HK-2 (cell line): ENCODE results near the gene ZNF512B.

Source experiments
- DNase-seq: peaks from one replicate; pipeline ENCODE4 v3.0.0-alpha.2; 2018; ENCODE audit not compliant: unreplicated experiment

Gene ZNF512B

DNA sequence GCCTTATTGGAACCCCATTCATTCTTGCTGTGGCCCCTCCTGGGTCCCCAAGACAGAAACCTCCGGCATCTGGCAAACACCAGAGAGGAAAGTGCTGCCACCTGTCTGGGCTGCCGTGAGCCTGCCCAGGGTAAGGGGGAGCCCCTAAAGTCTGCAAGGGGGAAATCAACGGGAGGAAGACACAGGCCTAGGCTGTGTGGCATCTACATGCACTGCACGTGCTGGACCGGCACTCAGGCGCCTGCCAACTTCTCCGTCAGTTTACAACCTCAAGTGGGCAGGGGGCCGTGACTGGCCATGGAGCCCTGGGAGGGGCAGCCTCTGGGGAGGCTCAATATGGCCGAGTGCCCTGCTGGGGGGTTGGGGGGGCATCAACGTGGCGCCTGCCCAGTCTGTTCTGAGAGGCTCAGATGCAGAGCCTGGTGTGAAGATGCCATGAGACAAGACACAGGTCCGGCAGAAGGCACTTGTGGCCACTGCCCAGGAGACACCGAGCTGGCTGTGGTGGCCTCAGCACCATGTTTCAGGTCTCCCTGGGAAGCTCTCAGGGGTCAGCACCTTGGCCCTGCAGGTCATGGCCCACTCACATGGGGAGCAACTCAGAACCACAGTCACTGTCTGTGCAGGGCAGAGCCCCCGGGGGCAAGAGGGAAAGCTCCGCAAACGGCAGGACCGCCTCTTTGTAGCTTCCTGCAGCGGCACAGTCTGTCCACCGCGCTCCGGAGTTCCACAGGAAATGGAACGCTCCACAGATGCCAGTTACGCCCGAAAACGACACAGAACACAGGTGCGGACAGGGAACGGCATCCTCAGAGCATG is 21.9 kb downstream of the ZNF512B start:
- no peak for DNase-seq

DNA sequence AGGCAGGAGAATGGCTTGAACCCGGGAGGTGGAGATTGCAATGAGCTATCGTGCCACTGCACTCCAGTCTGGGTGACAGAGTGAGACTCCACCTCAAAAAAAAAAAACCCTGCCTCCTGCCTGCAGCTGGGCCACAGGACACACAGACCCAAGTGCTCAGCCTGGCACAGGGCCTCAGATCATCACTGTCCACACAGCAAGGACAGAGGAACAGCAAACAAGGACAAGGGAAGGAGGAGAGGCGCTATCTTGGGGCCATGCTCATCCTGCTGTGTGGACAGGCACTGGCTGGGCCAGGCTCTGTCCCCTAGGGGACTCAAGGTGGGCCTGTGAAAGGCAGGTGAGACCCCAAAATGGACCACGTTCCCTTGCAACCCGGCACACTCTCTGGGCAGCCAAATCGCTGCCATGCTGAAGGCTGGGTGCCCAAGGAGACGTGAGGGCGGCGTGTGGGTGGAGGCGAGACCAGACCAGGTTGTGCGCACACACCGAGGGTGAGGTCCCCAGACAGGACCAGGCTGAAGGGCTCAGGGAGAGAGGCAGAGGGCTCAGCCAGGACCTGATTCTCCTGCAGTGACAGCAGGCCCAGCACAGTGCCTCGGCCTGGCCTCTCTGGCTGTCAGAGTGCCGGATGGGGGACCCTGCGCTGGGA is 22.6 kb downstream of the ZNF512B start:
- DNase-seq, result no peak

DNA sequence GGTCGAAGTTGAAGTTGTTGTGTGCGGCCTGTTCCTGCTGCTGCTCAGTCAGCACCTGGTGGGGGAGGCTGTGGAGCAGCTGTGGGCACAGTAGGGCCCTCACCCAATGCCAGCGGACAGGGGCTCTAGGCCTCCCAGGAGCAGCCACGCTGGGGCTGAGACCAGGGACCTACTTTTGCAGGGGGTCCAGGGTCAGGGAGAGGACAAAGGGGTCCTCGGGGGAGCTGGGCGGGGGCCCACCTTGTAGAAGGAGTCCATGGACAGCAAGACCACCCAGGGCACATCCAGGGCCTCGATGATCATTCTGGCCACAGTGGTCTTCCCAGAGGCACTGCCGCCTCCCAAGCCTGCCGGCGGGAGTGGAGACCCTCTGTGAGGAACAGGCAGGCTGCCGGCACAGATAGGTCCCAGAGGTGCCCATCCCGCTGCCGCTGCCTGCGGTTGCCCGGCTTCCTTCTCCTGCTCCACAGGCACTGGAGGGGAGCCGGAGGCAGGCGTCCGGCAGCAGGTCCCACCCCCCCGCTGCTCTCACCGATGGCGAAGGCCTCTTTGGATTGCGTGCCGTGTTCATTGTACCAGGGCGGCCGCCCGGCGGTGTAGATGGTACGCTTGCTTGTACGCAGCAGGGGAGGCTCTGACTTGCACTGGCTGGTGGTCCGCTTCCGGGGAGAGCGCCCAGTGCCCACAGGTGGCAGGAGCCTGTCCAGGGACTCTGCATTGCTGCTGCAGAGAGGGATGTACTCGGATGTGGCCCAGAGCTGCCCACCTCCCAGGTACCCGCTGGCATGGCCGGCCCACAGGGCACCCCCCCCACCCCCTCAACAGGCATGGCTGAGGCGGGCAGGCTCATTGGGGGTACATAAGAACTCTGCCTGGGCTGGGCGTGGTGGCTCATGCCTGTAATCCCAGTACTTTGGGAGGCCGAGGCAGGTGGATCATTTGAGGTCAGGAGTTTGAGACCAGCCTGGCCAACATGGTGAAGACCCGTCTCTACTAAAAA is 23.5 kb downstream of the ZNF512B start:
- DNase-seq, result no peak

DNA sequence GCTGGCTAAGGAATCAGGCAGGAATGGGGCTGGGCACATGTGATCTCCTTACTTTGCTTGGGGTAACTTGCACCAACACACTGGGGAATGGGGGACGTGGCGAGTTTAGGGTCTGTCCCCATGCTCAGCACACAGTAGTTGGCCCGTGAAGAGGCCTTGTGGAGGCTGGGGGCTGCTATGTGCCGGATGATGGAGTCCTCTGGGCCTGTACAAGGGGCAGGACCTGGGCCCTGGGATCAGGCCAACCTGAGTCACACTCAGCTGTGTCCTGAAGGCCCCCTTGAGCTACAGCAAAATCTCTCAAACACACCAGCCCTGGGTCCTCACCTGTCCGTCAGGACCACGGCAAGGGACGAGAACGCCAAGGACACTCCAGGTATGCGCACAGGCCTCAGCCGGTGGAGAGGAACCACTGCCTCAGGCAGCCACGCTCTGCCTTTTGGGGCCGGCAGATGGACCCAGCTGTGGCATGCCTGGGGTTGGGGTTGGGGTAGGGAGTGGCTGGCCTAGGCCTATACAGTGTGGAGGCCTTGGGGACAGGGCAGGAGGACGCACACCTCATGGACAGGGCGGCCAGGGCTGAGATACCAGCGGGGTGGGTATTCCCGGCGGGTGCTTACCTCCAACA is 24.6 kb downstream of the ZNF512B start:
- no peak for DNase-seq

DNA sequence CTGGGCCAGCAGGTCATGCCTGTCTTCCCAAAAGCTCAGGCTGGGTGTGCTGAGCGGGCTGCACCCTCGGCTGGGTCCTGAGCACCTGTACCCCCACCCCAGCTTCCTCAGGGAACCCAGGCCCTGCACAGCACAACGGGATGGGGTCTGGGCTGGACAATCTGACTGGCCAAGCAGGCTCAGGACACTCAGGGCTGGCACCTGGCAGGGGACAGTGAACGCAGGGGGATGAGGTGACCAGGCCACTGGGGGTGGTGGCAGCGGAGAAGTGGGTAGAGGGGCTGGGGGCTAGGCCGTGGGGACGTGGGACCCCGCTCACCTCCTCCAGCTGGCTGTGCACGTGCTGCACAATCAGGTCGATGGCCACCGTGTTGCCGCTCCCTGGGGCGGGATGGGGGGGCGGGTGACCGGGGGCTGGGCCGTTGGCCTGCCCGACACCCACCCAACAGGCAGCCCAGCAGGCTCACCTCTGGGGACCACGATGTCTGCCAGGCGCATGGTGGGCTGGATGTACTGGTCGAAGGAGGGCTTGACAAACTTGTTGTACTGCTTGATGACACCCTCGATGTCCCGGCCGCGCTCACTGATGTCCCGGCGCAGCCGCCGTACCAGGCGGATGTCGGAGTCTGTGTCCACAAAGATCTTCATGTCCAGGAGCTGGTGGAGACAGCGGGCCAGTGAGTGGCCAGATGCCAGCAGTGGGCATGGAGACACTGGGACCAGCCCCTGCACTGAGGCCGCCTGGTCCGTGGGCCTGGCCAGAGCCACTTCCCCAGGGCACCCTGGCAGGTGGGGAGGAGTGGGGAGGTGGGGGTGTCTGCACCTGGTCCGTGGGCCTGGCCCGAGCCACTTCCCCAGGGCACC is 25.4 kb downstream of the ZNF512B start:
- no peak for DNase-seq

DNA sequence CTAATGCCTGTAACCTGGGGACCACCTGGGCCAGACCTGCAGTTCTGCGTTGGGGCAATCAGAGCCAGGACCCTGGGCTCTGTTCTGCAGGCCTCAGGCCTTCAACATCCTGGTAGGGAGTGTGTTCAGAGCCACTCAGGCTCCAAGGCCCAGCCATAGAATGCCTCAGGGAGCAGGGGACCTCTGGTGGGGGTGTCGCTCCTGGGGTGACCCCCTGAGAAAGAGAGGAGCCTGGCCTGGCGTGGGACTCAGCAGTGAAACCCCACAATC is 26.0 kb downstream of the ZNF512B start:
- no peak for DNase-seq

DNA sequence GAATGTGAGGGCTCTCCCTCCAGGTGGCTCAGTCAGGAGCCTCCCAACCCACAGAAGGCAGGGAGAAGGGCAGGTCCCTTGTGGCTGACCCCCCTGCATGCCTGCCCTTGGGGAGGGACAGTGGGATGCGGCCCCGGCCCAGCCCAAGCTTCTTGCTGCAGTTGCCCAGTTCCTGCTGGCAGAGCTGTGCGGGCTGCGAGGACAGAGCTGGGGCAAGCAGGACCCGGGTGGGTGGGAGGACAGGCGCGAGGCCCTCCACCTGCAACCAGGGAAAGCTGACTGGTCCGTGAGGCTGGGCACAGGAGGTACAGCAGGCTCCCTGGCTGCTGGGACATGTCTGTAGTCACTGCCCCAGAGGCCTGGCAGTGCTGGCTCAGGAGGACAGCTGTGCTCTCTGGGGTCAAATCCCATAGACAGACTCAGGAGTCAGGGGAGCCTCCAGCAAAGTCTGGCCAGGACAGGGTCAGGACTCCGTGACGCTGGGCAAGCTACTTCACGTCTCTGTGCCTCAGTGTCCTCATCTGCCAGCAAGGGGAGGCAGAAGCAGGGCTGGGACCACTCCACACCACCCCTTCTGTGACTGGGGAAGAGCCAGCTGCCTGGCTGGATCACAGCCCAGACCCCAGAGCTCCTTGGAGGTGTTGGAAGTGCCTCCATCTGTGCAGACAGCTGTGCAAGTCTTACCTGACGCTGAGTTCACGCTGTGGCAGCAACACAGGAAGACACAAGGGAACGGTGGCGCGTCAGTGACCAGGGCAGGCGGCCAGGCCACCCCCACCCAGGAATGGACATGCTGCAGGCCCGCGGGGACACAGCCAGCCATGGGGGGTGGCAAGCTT is 26.5 kb downstream of the ZNF512B start:
- DNase-seq, result no peak

DNA sequence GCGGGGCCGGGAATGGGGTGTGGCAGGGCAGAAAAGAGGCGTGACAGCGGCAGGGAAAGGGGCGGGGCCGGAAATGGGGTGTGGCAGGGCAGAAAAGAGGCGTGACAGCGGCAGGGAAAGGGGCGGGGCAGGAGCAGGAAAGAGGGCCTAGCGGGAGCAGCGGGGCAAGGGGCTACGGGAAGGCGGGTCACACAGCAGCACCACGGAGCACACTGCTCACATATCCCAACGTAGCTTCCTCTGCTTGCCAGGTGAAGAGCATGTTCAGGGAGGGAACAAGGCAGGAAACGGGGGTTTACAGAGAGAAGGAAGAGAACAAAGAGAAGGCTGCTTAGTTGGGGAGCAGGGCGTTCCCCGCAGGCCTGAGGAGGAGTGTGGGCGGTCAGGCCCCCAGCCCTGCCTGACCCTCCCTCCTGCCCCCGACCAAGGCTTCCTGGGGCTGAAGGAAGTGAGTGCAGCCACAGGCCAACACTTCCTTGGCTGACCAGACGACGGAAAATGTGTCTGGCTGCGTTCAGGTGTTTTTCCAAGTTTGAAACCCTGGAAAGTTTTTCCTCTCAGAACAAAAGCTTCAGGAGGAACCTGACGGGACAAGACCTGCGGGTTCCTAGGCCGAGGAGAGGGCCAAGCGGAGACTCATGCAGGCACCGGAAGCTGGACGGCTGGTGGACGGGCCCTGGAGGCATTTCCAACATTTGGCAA is 27.3 kb downstream of the ZNF512B start:
- no peak for DNase-seq

DNA sequence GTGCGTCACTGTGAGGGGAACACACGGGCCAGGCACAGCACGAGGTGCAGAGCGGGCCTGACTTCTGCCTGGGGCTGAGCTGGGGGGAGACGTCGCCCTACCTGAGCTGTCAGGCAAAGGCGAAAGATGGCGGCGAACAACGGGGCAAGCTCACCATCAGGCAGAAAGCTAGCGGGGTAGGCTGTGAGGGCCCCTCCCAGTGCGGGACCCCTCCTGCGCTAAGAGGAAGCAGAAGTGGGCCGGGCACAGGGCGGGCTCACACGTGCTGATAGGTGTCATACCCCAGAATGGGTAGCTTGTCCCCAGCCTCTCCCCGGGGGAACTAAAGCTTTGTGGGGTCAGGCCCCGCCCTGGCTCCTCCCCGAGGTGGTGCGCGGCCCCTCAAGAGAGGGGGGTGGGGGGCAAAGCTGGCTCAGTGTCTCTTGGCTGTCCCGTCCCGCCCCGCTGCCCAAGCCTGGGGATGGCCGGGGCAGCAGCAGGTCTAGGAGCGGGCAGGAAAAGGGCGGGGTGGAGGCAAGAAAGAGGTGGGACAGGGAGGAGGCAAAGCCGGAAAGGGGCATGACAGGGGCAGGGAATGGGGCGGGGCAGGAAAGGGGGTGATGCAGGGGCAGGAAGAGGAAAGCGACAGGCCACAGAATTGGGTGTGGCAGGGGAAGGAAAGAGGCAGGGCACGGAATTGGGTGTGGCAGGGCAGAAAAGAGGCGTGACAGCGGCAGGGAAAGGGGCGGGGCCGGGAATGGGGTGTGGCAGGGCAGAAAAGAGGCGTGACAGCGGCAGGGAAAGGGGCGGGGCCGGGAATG is 28.2 kb downstream of the ZNF512B start:
- DNase-seq, result no peak

DNA sequence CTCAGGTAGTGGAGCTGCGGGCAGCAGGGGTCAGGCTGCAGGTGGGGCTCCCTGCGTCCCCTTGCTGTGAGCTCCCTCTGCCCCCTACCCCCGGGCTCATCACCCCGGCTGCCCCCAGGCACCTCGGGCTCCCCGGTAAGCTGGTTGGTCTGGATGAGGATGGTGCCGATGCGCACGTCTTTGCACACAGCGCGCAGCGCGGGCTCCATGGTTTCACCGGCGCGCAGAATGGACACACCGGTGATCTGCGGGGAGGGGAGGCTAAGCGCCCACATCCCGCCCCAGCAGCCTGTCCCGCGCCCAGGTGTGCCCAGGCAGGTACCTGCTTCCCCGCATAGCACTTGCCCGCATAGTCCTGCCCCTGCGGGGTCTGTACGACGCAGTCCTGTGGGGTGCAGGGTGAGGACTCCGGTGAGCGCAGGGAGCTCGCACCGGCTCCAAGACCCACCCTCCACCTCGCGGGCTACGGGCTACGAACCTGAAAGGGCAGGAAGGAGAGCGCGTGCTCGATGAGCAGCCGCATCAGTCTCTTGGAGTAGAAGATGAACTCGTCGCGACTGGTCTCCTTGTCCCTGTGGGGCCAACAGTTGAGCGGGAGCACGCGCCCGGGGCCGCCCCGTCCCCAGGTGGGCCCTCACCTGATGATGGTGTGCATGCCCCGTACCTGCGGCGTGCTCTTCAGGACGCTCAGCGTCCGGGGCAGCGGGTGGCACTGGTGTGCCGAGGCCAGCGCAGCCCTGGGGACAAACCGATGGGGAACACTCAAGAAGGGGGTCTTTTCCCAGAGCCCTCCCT is 29.1 kb downstream of the ZNF512B start:
- DNase-seq, result no peak

DNA sequence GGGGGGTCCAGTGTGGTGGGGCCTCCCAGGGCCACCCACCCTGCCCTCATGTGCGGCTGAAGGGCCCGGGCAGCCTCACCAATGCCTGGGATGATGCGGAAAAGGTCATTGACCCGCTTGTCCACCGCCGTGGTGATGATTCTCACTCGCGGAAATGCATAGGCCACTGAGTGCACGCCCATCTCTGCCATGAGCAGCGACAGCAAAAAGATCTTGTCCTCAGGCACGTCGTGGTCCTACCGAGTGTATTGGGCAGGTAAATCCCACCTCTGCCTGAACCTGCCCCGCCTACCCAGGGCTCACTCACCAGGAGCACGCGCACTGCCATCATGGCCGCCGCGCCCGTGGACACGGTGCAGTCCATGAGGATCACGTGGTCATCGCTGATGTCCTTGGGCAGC is 29.7 kb downstream of the ZNF512B start:
- no peak for DNase-seq

DNA sequence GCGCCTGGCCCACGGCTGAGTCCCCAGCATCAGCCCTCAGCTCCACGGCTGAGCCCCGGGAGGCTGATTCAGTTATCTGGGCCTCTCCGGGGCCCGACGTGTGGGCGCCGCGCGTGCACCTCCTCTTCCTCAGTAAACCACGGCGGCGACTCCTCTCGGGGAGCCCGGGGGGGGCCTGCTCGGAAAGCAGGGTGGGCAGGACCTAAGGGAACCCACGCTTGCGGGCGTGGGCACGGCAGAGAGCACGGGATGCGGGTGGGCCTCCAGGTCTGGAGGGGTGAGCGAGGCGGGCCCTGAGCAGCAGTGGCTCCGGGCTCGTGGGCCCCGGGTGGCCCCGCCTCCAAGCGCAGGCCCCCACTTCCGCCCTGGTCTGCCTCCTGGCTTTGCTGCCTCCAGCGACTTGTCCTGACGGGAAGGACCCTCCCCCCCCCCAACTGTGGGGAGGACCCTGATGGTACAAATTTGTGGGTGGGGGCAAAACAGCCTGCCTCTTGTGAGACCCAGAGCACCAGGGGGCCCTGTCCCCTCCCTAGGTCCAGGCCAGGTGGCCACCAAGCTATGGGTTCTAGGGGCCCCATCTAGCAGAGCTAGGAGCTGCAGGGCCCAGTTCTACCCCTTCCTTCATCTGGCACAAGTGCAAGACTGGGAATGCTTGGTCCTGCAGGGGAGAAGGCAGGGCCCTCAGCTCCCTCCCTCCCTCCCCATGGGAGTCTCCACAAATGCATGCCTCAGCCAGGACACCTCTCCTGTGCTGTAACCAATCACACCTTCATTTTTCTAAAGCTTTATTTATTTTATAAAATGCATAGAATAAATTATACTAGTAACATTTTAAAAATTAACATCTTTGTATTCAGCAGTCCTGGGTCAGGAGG is 30.4 kb downstream of the ZNF512B start:
- no peak for DNase-seq

DNA sequence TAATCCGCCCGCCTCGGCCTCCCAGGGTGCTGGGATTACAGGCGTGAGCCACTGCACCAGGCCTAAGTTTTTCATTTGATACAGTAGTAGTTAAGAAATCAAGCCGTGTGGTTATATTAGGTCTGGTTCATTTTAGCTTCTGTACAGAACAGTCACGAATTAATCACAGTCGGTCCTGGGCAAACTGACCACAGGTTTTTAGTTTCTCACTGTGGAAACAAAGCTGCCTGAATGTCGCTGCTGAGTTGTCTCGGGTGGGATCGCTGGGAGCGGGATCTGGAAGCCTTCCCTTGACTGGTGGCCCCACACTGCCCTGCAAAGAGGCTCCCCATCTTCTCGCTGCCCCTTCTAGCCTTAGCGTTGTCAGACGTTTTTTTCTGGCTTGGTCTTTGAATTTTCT is 32.1 kb downstream of the ZNF512B start:
- DNase-seq, result no peak

DNA sequence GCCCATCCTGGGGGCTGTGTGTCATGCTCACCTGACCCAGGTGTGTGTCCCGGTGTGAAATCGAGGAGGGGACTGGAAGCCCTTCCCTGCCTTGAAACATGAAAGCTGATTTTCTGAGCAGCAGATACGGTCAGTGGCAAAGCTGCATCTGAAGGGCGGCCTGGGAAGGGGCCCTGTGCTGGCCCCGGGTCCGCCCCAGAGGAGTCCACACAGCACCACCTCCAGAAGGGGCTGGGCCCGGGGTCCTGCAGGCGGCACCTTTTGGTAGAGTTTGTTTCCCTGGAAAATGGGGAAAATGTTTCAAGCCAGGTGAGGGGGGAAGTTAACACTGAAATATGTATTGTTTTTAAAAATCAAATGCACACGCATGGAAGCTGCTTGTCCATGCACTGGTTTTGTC is 34.3 kb downstream of the ZNF512B start:
- no peak for DNase-seq

DNA sequence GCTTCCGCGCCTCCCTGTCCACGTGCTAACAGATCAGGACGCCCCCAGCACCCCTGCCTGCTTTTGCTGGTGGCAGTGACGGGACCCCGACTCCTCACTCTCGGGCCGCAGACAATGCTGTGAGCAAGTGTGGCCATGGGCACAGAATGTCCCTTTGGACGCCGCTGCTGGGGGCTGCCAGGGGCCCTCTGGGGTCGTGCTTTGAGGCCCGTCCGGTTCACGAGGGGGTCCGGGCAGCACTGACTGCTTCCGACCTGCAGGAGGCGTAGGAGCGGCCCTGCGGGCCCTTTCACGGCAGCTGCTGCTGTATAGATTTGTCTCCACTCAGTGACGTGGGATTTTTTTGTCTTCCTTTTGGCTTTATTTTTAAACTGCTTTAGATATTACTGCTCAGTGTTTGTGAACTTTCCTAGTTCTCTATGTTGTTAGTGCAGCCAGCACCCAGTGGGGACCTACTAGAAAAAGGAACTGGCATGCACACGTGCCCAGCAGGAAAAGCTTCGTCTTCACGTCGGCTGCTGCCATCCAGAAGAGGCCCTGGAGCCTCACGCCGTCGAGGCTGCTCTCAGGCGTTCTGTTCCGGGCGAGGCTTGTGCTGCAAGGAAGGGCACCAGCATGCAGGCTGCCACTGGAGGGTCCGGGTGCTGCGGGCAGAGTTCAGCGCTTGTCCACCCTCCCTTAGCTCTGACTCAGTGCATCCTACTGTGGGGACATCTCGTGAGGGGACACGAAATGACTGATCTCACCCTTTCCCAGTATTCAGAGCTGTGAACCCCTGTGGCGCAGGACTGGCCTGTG is 35.3 kb downstream of the ZNF512B start:
- DNase-seq, result no peak

DNA sequence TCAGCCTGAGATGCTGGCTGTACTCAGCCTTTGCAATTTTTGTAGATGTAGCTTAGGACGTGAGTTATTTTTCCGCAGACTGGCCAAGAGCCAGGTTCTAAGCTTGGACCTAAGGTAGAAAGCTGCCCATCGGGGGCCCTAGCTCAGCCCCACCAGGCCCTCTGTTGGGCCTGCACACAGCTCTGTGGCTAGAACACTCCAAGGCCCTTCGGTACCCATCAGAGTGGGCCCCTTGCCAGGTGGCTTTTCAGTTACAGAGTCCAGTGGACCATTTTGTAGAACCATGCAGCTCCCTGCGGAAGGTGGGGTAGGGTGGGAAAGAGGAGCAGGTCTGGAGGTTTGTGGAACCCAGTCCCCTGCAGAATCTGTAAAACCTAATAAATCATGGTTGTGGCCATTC is 36.1 kb downstream of the ZNF512B start:
- no peak for DNase-seq
